LNCaP clone FGC (cell line): ENCODE results near the gene FUT2.

ENCODE experiments used
- DNase-seq: peaks from one replicate; pipeline ENCODE4 v3.0.0-alpha.2; 2011; ENCODE audit warnings: low read depth
- H3K4me3 ChIP-seq: 2 replicates; pipeline ENCODE4 v1.5.1; 2011; ENCODE audit warnings: mild to moderate bottlenecking, low read depth, low read length, control low read depth
- TF ChIP-seq, protein P1 (sequence below): IDR thresholded peaks from 2 replicates; pipeline ENCODE4 v1.5.1; 2012; ENCODE audit warnings: mild to moderate bottlenecking; ENCODE audit not compliant: control insufficient read depth, insufficient read depth; ENCODE audit errors: extremely low read depth

Gene FUT2

DNA sequence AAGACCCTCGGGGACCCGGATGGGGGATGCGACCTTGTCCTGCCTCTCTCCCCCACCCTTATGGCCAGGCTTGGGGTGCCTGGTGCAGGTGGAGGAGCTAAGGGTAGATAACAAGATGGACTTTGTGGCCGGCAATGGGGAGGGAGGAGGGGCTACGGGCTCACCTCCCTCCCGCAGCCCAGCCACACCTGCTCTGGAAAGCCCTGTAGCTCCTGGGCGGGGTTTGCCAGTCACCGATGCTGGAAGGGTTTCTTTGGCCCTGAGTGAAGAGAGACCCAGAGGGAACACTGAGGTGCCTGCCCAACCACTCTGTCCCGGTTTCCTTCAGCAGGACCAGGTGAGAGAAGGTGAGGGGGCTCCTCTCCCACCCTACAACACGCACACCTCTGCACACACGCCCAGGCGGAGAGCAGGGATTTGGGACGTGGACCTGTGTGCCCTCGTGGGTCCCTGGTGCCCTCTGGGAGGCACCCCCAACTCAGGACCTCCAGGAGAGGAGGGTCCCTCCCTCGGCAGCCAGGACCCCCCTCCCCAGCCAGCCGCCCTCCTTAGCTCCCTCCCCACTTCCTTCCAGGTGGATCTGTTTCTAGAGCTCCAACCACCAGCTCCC is at the start of gene FUT2:
Gene FUT2, plus strand, starts transcription at position 229 of the 610 bp plus-strand sequence. CDS start 6,986 bp downstream, outside the sequence.
- H3K4me3 ChIP-seq, result no peak within 1 kb of the TSS
- DNase-seq, result no peak
- TF ChIP-seq, protein P1, sequence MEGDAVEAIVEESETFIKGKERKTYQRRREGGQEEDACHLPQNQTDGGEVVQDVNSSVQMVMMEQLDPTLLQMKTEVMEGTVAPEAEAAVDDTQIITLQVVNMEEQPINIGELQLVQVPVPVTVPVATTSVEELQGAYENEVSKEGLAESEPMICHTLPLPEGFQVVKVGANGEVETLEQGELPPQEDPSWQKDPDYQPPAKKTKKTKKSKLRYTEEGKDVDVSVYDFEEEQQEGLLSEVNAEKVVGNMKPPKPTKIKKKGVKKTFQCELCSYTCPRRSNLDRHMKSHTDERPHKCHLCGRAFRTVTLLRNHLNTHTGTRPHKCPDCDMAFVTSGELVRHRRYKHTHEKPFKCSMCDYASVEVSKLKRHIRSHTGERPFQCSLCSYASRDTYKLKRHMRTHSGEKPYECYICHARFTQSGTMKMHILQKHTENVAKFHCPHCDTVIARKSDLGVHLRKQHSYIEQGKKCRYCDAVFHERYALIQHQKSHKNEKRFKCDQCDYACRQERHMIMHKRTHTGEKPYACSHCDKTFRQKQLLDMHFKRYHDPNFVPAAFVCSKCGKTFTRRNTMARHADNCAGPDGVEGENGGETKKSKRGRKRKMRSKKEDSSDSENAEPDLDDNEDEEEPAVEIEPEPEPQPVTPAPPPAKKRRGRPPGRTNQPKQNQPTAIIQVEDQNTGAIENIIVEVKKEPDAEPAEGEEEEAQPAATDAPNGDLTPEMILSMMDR, result no peak

DNA sequence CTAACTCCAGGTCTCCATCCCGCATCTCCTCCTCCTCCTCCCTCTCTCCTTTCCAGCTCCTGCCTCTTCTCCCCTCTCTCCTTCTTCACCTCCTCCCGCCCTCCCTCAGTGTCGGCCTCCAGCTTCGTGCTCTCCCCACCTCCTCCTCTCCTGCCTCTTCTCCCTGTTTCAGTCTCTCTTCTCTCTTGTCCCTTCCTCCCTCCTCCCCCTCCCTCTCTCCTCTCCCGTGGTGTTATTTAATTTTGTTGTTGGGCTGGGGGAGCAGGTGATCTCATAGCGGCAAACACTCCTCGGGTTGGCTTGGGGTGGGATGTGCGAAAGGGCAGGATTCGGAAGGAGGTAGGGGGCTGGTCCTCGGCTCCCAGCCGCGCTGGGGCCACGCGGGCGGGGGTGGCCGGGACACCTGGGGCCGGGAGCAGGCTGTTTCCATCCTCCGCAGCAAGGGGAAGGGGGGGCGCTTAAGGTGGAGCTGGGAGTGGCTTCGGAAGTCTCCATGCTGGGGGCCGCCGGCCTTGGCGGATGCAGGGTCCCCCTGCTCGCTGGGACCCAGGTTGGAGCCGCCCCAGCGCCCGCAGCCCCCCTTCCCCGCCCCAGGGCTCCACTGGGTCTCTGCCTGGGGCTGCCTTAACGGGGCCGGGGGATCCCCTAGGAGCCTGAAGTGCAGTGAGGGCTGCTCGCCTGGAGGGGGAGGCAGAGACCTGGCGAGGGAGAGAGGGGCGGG is 49.6 kb upstream of the FUT2 start, which contains the start of gene CA11:
Gene CA11, minus strand, starts transcription at position 187 of the 721 bp plus-strand sequence. CDS start 555 bp downstream, outside the sequence.
- no peak for DNase-seq
- H3K4me3 ChIP-seq, result peak within 1 kb of the TSS; percentile 51
- TF ChIP-seq, protein P1, result peak; percentile 84

DNA sequence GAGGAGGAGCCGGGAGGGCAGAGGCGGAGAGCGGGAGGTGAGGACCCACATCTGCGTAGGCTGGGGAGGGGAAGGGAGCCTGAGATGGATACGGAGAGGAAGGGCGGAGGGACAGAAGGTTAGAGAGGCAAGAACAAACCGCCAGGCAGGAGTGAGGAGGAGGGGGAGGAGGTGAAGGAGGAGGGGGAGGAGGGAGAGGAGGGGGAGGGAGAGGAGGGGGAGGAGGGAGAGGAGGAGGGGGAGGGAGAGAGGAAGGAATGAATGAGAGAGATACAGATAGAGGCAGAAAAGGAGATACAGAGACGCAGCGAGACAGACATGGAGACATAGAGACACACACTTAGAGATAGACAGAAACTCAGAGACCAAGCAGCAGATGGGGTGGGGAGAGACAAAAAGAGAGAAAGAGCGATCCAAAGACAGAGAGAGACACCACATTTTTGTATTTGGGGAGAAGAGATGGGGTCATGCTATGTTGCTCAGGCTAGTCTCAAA is 49.0 kb upstream of the FUT2 start:
- TF ChIP-seq, protein P1, result no peak
- H3K4me3 ChIP-seq, result peak overlapping the region; percentile 51; the same call in 1 of the 2 replicates
- DNase-seq, result no peak

DNA sequence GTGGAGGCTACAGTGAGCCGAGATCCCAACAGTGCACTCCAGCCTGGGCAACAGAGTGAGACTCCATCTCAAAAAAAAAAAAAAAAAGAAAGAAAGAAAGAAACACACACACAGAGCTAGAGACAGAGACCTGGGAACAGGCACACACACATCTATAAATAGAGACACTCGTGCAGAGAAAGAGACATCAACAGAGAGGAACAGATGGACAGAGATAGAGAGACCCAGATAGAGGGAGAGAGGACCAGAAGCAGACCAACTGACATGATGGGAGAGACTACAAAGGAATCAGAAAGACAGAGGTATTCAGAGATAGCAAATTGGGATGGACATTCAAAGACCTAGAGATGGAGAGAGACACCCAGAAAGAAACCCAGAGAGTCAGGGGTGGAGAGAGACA is 47.6 kb upstream of the FUT2 start:
- TF ChIP-seq, protein P1, result no peak
- no peak for DNase-seq
- H3K4me3 ChIP-seq, result no peak overlapping the region

DNA sequence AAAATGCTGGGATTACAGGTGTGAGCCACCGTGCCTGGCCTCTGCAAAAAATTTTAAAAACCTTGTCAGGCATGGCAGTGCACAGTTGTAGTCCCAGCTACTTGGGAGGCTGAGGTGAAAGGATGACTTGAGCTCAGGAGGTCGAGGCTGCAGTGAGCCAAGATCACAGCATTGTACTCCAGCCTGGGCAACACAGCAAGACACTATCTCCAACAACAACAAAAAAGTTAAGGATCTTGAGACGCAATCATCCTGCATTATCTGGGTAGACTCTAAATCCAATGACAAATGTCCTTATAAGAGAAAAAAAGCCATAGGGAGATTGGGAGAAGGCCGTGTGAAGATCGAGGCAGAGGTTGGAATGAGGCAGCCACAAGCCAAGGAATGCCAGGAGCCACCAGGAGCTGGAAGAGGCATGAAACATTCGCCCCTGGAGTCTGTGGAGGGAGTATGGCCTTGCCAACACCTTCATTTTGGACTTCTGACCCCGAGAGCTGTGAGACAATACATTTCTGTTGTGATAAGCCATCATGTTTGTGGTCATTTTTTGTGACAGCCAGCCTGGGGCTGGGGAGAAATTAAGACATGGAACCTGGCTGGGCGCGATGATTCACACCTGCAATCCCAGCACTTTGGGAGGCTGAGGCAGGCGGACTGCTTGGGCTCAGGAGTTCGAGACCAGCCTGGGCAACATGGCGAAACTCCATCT is 44.6 kb upstream of the FUT2 start:
- no peak for DNase-seq
- no peak overlapping the region for H3K4me3 ChIP-seq
- TF ChIP-seq, protein P1, result no peak

DNA sequence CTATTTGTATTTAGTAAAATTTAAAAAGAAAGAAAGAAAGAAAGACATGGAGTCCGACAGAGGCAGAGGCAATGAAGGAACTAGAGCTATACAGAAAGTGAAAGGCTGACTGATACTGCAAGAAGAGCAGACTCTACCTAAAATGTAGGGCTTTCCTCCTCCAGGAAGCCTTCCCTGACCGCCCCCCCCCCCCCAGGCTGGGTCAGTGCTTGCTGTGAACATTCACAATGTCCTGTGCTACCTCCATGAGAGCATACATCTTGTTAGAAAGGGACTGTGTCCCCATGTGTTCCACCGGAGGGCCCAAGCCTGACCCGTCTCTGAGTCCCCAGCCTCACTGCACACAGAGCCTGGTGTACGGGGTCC is 44.1 kb upstream of the FUT2 start:
- DNase-seq, result no peak
- no peak overlapping the region for H3K4me3 ChIP-seq
- TF ChIP-seq, protein P1, result no peak
